MCF 10A (cell line): ENCODE data around the gene HRH2. TPM values are rescaled to one million over a fixed set of nuclear protein-coding genes. Genes with fewer than 3 reads are reported as not detected.

ENCODE experiments used
- BruUV-seq: library from RNA; stranded (reverse); fragments of 400-500 nt; replicated peaks from 2 replicates; lab custom pipeline; 2021; lab: Mats Ljungman, UMichigan
- CTCF ChIA-PET: fragments of 300-600 bp; sonication (Branson Sonifier 250); formaldehyde crosslinking; extraction: SDS; loops from one replicate; lab custom pipeline; 2021; ENCODE audit warnings: antibody characterized with exemption, inconsistent platforms; lab: Yijun Ruan, JAX
- POLR2A ChIA-PET: fragments of 300-600, 350-650 bp; sonication (Branson Sonifier 250); formaldehyde crosslinking; extraction: SDS; loops from one replicate; lab custom pipeline; 2020; ENCODE audit warnings: antibody characterized with exemption, inconsistent platforms; lab: Yijun Ruan, JAX
- DNase-seq: peaks from one replicate; pipeline ENCODE4 v3.0.0-alpha.2; 2018; ENCODE audit not compliant: unreplicated experiment
- H3K27ac Mint-ChIP-seq: one replicate; pipeline ENCODE4 v1.8.0; 2022; ENCODE audit warnings: mild to moderate bottlenecking, low read depth, mixed read lengths; ENCODE audit not compliant: unreplicated experiment
- H3K27me3 Mint-ChIP-seq: one replicate; pipeline ENCODE4 v1.8.0; 2022; ENCODE audit warnings: mixed read lengths; ENCODE audit not compliant: insufficient read depth, unreplicated experiment
- H3K36me3 Mint-ChIP-seq: one replicate; pipeline ENCODE4 v1.8.0; 2022; ENCODE audit warnings: mild to moderate bottlenecking, moderate library complexity, mixed read lengths; ENCODE audit not compliant: insufficient read depth, unreplicated experiment
- H3K4me1 Mint-ChIP-seq: one replicate; pipeline ENCODE4 v1.8.0; 2022; ENCODE audit warnings: mixed read lengths; ENCODE audit not compliant: insufficient read depth, unreplicated experiment
- H3K4me3 Mint-ChIP-seq: one replicate; pipeline ENCODE4 v1.8.0; 2022; ENCODE audit warnings: mild to moderate bottlenecking, moderate library complexity, mixed read lengths; ENCODE audit not compliant: unreplicated experiment
- H3K9me3 Mint-ChIP-seq: one replicate; pipeline ENCODE4 v1.8.0; 2022; ENCODE audit warnings: mixed read lengths; ENCODE audit not compliant: unreplicated experiment
- intact Hi-C: fragments of 100-400 bp; cut with micrococcal nuclease; formaldehyde crosslinking; loops from 2 replicates; pipeline ENCODE4 v1.14.1; 2022
- total RNA-seq: library from RNA; stranded (reverse); gene quantifications from 2 replicates; pipeline ENCODE4 v1.2.3, GENCODE V29; 2022
- TF ChIP-seq, protein P1 (sequence below): fragments of 200-600 bp; IDR thresholded peaks from one replicate; pipeline ENCODE4 v1.8.0; 2022; ENCODE audit warnings: antibody characterized with exemption, mild to moderate bottlenecking; ENCODE audit not compliant: unreplicated experiment

HRH2 gene
- total RNA-seq, 1 experiment from 2014 or later = not detected

GRCh38 chr5:175682664-175683063 lies 24.8 kb downstream of the HRH2 start:
- no peaks in the 10 kb centered on the region for H3K4me1 Mint-ChIP-seq
- no peak overlapping the region for H3K4me3 Mint-ChIP-seq
- CTCF ChIA-PET = interaction anchor here (0.7 kb wide), 1 partner anchor 14 kb away, joined by 3 read pairs; no protein-coding TSS in a partner anchor
- H3K36me3 Mint-ChIP-seq = no peaks in the 10 kb centered on the region
- TF ChIP-seq, protein P1, sequence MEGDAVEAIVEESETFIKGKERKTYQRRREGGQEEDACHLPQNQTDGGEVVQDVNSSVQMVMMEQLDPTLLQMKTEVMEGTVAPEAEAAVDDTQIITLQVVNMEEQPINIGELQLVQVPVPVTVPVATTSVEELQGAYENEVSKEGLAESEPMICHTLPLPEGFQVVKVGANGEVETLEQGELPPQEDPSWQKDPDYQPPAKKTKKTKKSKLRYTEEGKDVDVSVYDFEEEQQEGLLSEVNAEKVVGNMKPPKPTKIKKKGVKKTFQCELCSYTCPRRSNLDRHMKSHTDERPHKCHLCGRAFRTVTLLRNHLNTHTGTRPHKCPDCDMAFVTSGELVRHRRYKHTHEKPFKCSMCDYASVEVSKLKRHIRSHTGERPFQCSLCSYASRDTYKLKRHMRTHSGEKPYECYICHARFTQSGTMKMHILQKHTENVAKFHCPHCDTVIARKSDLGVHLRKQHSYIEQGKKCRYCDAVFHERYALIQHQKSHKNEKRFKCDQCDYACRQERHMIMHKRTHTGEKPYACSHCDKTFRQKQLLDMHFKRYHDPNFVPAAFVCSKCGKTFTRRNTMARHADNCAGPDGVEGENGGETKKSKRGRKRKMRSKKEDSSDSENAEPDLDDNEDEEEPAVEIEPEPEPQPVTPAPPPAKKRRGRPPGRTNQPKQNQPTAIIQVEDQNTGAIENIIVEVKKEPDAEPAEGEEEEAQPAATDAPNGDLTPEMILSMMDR = no peak
- H3K9me3 Mint-ChIP-seq = no peaks in the 10 kb centered on the region
- POLR2A ChIA-PET = no interaction called here
- intact Hi-C loops = no loop called here
- no peak overlapping the region for H3K27ac Mint-ChIP-seq
- BruUV-seq = no TSS peak
- DNase-seq = no peak
- peaks cover 82% of the 10 kb centered on the region for H3K27me3 Mint-ChIP-seq

GRCh38 chr5:175683231-175683630 lies 25.4 kb downstream of the HRH2 start:
- ChIA-PET CTCF (interaction anchor here (0.5 to 1.2 kb wide), 3 partner anchors 13 to 1130 kb away, joined by 3 read pairs; no protein-coding TSS in a partner anchor), POLR2A (no interaction called here)
- TF ChIP-seq, protein P1 = no peak
- intact Hi-C loops = no loop called here
- Mint-ChIP-seq H3K27me3 (peaks cover 82% of the 10 kb centered on the region), H3K27ac (no peak overlapping the region), H3K4me1 (no peaks in the 10 kb centered on the region), H3K9me3 (no peaks in the 10 kb centered on the region), H3K36me3 (no peaks in the 10 kb centered on the region), H3K4me3 (no peak overlapping the region)
- no peak for DNase-seq
- no TSS peak for BruUV-seq

- ChIA-PET POLR2A (no interaction called here), CTCF (interaction anchor here (0.5 to 1.2 kb wide), 5 partner anchors 12 to 1129 kb away, joined by 3 read pairs; no protein-coding TSS in a partner anchor)
- intact Hi-C loops = no loop called here
- no peak overlapping the region for H3K27ac Mint-ChIP-seq
- TF ChIP-seq, protein P1 = no peak
- H3K27me3 Mint-ChIP-seq = peaks cover 84% of the 10 kb centered on the region
- H3K9me3 Mint-ChIP-seq = no peaks in the 10 kb centered on the region
- no peak overlapping the region for H3K4me3 Mint-ChIP-seq
- BruUV-seq = no TSS peak
- peaks cover under 1% of the 10 kb centered on the region for H3K4me1 Mint-ChIP-seq
- DNase-seq = no peak
- no peaks in the 10 kb centered on the region for H3K36me3 Mint-ChIP-seq
Observed at GRCh38 chr5:175683921-175684320, 26.1 kb downstream of the HRH2 start.

- Mint-ChIP-seq H3K4me1 (peaks cover 7% of the 10 kb centered on the region), H3K36me3 (no peaks in the 10 kb centered on the region), H3K9me3 (no peaks in the 10 kb centered on the region), H3K27me3 (peaks cover 84% of the 10 kb centered on the region), H3K27ac (no peak overlapping the region), H3K4me3 (no peak overlapping the region)
- no peak for DNase-seq
- CTCF ChIA-PET = interaction anchor here (0.6 to 1.1 kb wide), 2 partner anchors 13 to 736 kb away, joined by 3 read pairs; no protein-coding TSS in a partner anchor
- intact Hi-C loops = no loop called here
- POLR2A ChIA-PET = no interaction called here
- TF ChIP-seq, protein P1 = no peak
- no TSS peak for BruUV-seq
Observed at GRCh38 chr5:175684931-175685330, 27.1 kb downstream of the HRH2 start.
